GM20431 (cell line): ENCODE data around the gene LRRC56.

Experiments used
- in situ Hi-C: fragments of 300-500 bp; cut with MseI, MboI; formaldehyde crosslinking; loops from one replicate; pipeline ENCODE4 v1.15.0; 2020; ENCODE audit warnings: low sequenced_read_pairs; ENCODE audit not compliant: unreplicated experiment

The LRRC56 gene

GRCh38 chr11:555227-555779 is 18.0 kb downstream of the LRRC56 start:
- in situ Hi-C loops = loop anchor here (10.0 kb wide), 1 partner anchor 169 kb away; no protein-coding TSS in a partner anchor

- in situ Hi-C loops = loop anchor here (10.0 kb wide), 1 partner anchor 169 kb away; no protein-coding TSS in a partner anchor
Measured at GRCh38 chr11:555780-556661, 18.7 kb downstream of the LRRC56 start.

GRCh38 chr11:556662-557256 is 19.4 kb downstream of the LRRC56 start:
- in situ Hi-C loops = loop anchor here (10.0 kb wide), 1 partner anchor 168 kb away; no protein-coding TSS in a partner anchor

- in situ Hi-C loops = loop anchor here (10.0 kb wide), 1 partner anchor 167 kb away; no protein-coding TSS in a partner anchor
Measured at GRCh38 chr11:557328-558132, 20.2 kb downstream of the LRRC56 start.

GRCh38 chr11:558503-558902 is 21.2 kb downstream of the LRRC56 start:
- in situ Hi-C loops = loop anchor here (10.0 kb wide), 1 partner anchor 166 kb away; no protein-coding TSS in a partner anchor

GRCh38 chr11:559020-559620 is 21.8 kb downstream of the LRRC56 start:
- in situ Hi-C loops = loop anchor here (10.0 kb wide), 1 partner anchor 166 kb away; no protein-coding TSS in a partner anchor

- in situ Hi-C loops = loop anchor here (10.0 kb wide), 1 partner anchor 165 kb away; no protein-coding TSS in a partner anchor
Measured at GRCh38 chr11:559712-560304, 22.5 kb downstream of the LRRC56 start.

- in situ Hi-C loops = no loop called here
Measured at GRCh38 chr11:560305-561147, 23.2 kb downstream of the LRRC56 start, which contains the start of the genes LMNTD2 and RASSF7. TSS of gene LMNTD2 (minus strand) at chr11:560738. CDS start at chr11:560716, 22 bp downstream. TSS of gene RASSF7 (plus strand) at chr11:560970. CDS start at chr11:561769, 799 bp downstream.

GRCh38 chr11:561148-562003 is 24.0 kb downstream of the LRRC56 start:
- in situ Hi-C loops = no loop called here

- in situ Hi-C loops = no loop called here
Measured at GRCh38 chr11:562046-562645, 24.8 kb downstream of the LRRC56 start.

GRCh38 chr11:563066-563811 is 25.9 kb downstream of the LRRC56 start:
- in situ Hi-C loops = no loop called here

- in situ Hi-C loops = no loop called here
Measured at GRCh38 chr11:563812-564578, 26.7 kb downstream of the LRRC56 start.

GRCh38 chr11:565921-566509 is 28.7 kb downstream of the LRRC56 start:
- in situ Hi-C loops = no loop called here

GRCh38 chr11:567011-567628 is 29.8 kb downstream of the LRRC56 start:
- in situ Hi-C loops = no loop called here
